ENCODE data around the gene RREB1.

DNA sequence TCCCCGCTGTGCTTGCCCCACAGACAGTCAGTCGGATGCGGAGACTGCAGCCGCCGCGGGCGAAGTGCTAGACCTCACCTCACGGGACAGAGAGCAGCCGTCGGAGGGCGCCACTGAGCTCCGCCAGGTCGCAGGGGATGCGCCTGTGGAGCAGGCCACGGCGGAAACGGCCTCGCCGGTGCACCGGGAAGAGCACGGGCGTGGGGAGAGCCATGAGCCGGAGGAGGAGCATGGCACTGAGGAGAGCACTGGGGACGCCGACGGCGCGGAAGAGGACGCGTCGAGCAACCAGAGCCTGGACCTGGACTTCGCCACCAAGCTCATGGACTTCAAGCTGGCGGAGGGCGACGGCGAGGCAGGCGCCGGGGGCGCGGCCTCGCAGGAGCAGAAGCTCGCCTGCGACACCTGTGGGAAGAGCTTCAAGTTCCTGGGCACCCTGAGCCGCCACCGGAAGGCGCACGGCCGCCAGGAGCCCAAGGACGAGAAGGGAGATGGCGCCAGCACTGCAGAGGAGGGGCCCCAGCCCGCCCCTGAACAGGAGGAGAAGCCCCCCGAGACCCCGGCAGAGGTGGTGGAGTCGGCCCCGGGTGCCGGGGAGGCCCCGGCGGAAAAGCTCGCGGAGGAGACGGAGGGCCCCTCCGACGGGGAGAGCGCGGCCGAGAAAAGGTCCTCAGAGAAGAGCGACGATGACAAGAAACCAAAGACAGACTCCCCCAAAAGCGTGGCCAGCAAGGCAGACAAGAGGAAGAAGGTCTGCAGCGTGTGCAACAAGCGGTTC lies 138.8 kb downstream of the RREB1 start:
- no peak for TF ChIP-seq POLR2AphosphoS5 (IDR thresholded peaks at IDR 0.05; ENCODE audit: insufficient read depth in 1 of 2, low read depth in 1 of 2)
- TF ChIP-seq, protein P1, sequence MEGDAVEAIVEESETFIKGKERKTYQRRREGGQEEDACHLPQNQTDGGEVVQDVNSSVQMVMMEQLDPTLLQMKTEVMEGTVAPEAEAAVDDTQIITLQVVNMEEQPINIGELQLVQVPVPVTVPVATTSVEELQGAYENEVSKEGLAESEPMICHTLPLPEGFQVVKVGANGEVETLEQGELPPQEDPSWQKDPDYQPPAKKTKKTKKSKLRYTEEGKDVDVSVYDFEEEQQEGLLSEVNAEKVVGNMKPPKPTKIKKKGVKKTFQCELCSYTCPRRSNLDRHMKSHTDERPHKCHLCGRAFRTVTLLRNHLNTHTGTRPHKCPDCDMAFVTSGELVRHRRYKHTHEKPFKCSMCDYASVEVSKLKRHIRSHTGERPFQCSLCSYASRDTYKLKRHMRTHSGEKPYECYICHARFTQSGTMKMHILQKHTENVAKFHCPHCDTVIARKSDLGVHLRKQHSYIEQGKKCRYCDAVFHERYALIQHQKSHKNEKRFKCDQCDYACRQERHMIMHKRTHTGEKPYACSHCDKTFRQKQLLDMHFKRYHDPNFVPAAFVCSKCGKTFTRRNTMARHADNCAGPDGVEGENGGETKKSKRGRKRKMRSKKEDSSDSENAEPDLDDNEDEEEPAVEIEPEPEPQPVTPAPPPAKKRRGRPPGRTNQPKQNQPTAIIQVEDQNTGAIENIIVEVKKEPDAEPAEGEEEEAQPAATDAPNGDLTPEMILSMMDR (IDR thresholded peaks at IDR 0.05), result no peak

Data from vagina (tissue), 2 donors.